ENCODE results near the gene IFNA17. TPM values are rescaled to one million over a fixed set of nuclear protein-coding genes. Genes with fewer than 3 reads are reported as not detected.
"Not testable (repeated sequence)": the region's sequence is repeated elsewhere in the genome, so short reads cannot be mapped to it uniquely, and the experiment has no call there.

Gene IFNA17
- total RNA-seq, 4 donors from 2014 or later, result not detected

GRCh38 chr9:21210311-21210710, 17.7 kb downstream of the IFNA17 start:
- intact Hi-C loops (cut with DNase I), result no loop called here
- Histone ChIP-seq H3K27me3 (no peaks in the 10 kb centered on the region), H3K4me1 (no peaks in the 10 kb centered on the region), H3K9me3 (no peaks in the 10 kb centered on the region), H3K27ac (replicated peaks in 1 of 4) (no peak overlapping the region), H3K4me3 (no peak overlapping the region), H3K36me3 (no peaks in the 10 kb centered on the region)
- TF ChIP-seq POLR2A (IDR thresholded peaks at IDR 0.05; ENCODE audit: low read depth) (no peak), EP300 (IDR thresholded peaks at IDR 0.05) (no peak), CTCF (IDR thresholded peaks at IDR 0.05) (no peak), POLR2AphosphoS5 (IDR thresholded peaks at IDR 0.05) (no peak)
- no peak for DNase-seq (ENCODE audit: extremely low spot score)
- 86% methylated on average over 2 of the region's 7 CpGs for WGBS

- H3K4me1 ChIP-seq; H3K9me3 ChIP-seq; H3K4me3 ChIP-seq; DNase-seq (ENCODE audit: extremely low spot score); H3K27me3 ChIP-seq; H3K36me3 ChIP-seq; intact Hi-C loops (cut with DNase I); H3K27ac ChIP-seq (replicated peaks in 1 of 4): not testable (repeated sequence)
- 91% methylated on average over 3 of the region's 3 CpGs for WGBS
These were observed 21.0 kb downstream of the IFNA17 start, which contains the start of gene IFNA10 for GRCh38 chr9:21207043-21207442. TSS of gene IFNA10 (minus strand) at chr9:21207143. CDS start at chr9:21207097, 46 bp downstream.

GRCh38 chr9:21205204-21205603, 22.8 kb downstream of the IFNA17 start:
- Histone ChIP-seq H3K36me3 (no peaks in the 10 kb centered on the region), H3K27me3 (no peaks in the 10 kb centered on the region), H3K4me1 (no peaks in the 10 kb centered on the region), H3K27ac (replicated peaks in 1 of 4) (no peak overlapping the region), H3K4me3 (no peak overlapping the region), H3K9me3 (no peaks in the 10 kb centered on the region)
- TF ChIP-seq POLR2AphosphoS5 (IDR thresholded peaks at IDR 0.05) (no peak), POLR2A (IDR thresholded peaks at IDR 0.05; ENCODE audit: low read depth) (no peak), EP300 (IDR thresholded peaks at IDR 0.05) (no peak), CTCF (IDR thresholded peaks at IDR 0.05) (no peak)
- DNase-seq (ENCODE audit: extremely low spot score), result no peak
- intact Hi-C loops (cut with DNase I), result no loop called here

- H3K27ac ChIP-seq (replicated peaks in 1 of 4); H3K4me1 ChIP-seq; H3K36me3 ChIP-seq; DNase-seq (ENCODE audit: extremely low spot score); H3K4me3 ChIP-seq; intact Hi-C loops (cut with DNase I); H3K27me3 ChIP-seq; H3K9me3 ChIP-seq: not testable (repeated sequence)
- WGBS, result 52% methylated on average over 4 of the region's 4 CpGs
These were observed 25.9 kb downstream of the IFNA17 start, which contains the start of gene IFNA7 for GRCh38 chr9:21202105-21202504. TSS of gene IFNA7 (minus strand) at chr9:21202205. CDS start at chr9:21202165, 40 bp downstream.

GRCh38 chr9:21194867-21195776, 32.9 kb downstream of the IFNA17 start:
- DNase-seq (ENCODE audit: extremely low spot score); H3K4me1 ChIP-seq; H3K27ac ChIP-seq (replicated peaks in 1 of 4); H3K9me3 ChIP-seq; H3K27me3 ChIP-seq; H3K36me3 ChIP-seq; H3K4me3 ChIP-seq; intact Hi-C loops (cut with DNase I): not testable (repeated sequence)
- WGBS, result 27% methylated on average over 5 of the region's 6 CpGs
- TF ChIP-seq CTCF (IDR thresholded peaks at IDR 0.05), result peak; percentile 45 to 63 (median 49)

- not testable (repeated sequence) for H3K9me3 ChIP-seq; H3K27me3 ChIP-seq; H3K4me3 ChIP-seq; DNase-seq (ENCODE audit: extremely low spot score); H3K4me1 ChIP-seq; H3K27ac ChIP-seq (replicated peaks in 1 of 4); H3K36me3 ChIP-seq
- intact Hi-C loops (cut with DNase I), result loop anchor here (10.0 kb wide), 1 partner anchor 53 kb away; no protein-coding TSS in a partner anchor
- WGBS, result 89% methylated on average over 3 of the region's 3 CpGs
These were observed 40.5 kb downstream of the IFNA17 start, which contains the start of gene IFNA4 for GRCh38 chr9:21187487-21187886. TSS of gene IFNA4 (minus strand) at chr9:21187587. CDS start at chr9:21187531, 56 bp downstream.
